Activated CD4-positive, alpha-beta memory T cell treated with anti-CD3 and anti-CD28 coated beads for 36 hours (primary cell): ENCODE results near the gene MPHOSPH9. TPM values are rescaled to one million over a fixed set of nuclear protein-coding genes. Genes with fewer than 3 reads are reported as not detected.

ENCODE experiments used
- CTCF ChIA-PET: fragments of 350-600 bp; sonication (Branson Sonifier 250); formaldehyde crosslinking; loops from one replicate; lab custom pipeline; 2021; ENCODE audit warnings: antibody characterized with exemption, inconsistent platforms; lab: Charles Lee
- POLR2A ChIA-PET: fragments of 350-600 bp; sonication (Branson Sonifier 250); formaldehyde crosslinking; loops from one replicate; lab custom pipeline; 2021; ENCODE audit warnings: antibody characterized with exemption; lab: Charles Lee
- DNase-seq: peaks from one replicate; pipeline ENCODE4 v3.0.0-alpha.2; 2020
- H3K27ac Mint-ChIP-seq: one replicate; pipeline ENCODE4 v1.8.0; 2021; ENCODE audit warnings: mixed read lengths
- H3K27me3 Mint-ChIP-seq: one replicate; pipeline ENCODE4 v1.8.0; 2021; ENCODE audit warnings: mixed read lengths
- H3K36me3 Mint-ChIP-seq: one replicate; pipeline ENCODE4 v1.8.0; 2021; ENCODE audit warnings: mixed read lengths
- H3K4me1 Mint-ChIP-seq: one replicate; pipeline ENCODE4 v1.8.0; 2021; ENCODE audit warnings: low read depth, mixed read lengths
- H3K4me3 Mint-ChIP-seq: one replicate; pipeline ENCODE4 v1.8.0; 2021; ENCODE audit warnings: mild to moderate bottlenecking, mixed read lengths
- H3K9me3 Mint-ChIP-seq: one replicate; pipeline ENCODE4 v1.8.0; 2021; ENCODE audit warnings: mixed read lengths
- intact Hi-C: fragments of 100-400 bp; cut with micrococcal nuclease; formaldehyde crosslinking; loops from one replicate; pipeline ENCODE4 v1.15.1; 2023
- total RNA-seq, 2 experiments: library from RNA; stranded (reverse); gene quantifications; one replicate each; pipeline ENCODE4 v1.2.3, GENCODE V29; 2021

The MPHOSPH9 gene
- total RNA-seq, 2 experiments from 2014 or later, result 88.8 to 97.6 TPM

GRCh38 chr12:123267991-123268843 lies 35.3 kb upstream of the MPHOSPH9 start:
- intact Hi-C loops, result no loop called here
- Mint-ChIP-seq H3K27ac (no peak overlapping the region), H3K9me3 (no peaks in the 10 kb centered on the region), H3K4me1 (peaks cover 19% of the 10 kb centered on the region), H3K4me3 (no peak overlapping the region), H3K27me3 (no peaks in the 10 kb centered on the region), H3K36me3 (peaks cover 2% of the 10 kb centered on the region)
- ChIA-PET POLR2A (interaction anchor here (3.4 kb wide), 1 partner anchor 35 kb away, joined by 12 read pairs; the partner anchor contains the start of genes MPHOSPH9 and MTRFR), CTCF (interaction anchor here (1.9 kb wide), 1 partner anchor 97 kb away, joined by 9 read pairs; the partner anchor contains the start of gene SBNO1)
- no peak for DNase-seq

- Mint-ChIP-seq H3K9me3 (no peaks in the 10 kb centered on the region), H3K27ac (no peak overlapping the region), H3K4me3 (no peak overlapping the region), H3K36me3 (peaks cover 2% of the 10 kb centered on the region), H3K27me3 (no peaks in the 10 kb centered on the region), H3K4me1 (peaks cover 19% of the 10 kb centered on the region)
- no peak for DNase-seq
- intact Hi-C loops, result no loop called here
- CTCF ChIA-PET, result interaction anchor here (0.8 to 1.1 kb wide), 2 partner anchors 29 to 74 kb away, joined by 3 read pairs; no protein-coding TSS in a partner anchor
- POLR2A ChIA-PET, result interaction anchor here (3.4 kb wide), 1 partner anchor 34 kb away, joined by 12 read pairs; the partner anchor contains the start of genes MPHOSPH9 and MTRFR
Observed at GRCh38 chr12:123267335-123267920, 34.5 kb upstream of the MPHOSPH9 start.

- no peaks in the 10 kb centered on the region for H3K27me3 Mint-ChIP-seq
- peaks cover 2% of the 10 kb centered on the region for H3K36me3 Mint-ChIP-seq
- CTCF ChIA-PET, result interaction anchor here (0.8 to 1.1 kb wide), 2 partner anchors 29 to 75 kb away, joined by 3 read pairs; no protein-coding TSS in a partner anchor
- no peak overlapping the region for H3K4me3 Mint-ChIP-seq
- peaks cover 16% of the 10 kb centered on the region for H3K4me1 Mint-ChIP-seq
- intact Hi-C loops, result no loop called here
- no peak overlapping the region for H3K27ac Mint-ChIP-seq
- no peak for DNase-seq
- H3K9me3 Mint-ChIP-seq, result no peaks in the 10 kb centered on the region
- POLR2A ChIA-PET, result no interaction called here
Observed at GRCh38 chr12:123266679-123267277, 33.8 kb upstream of the MPHOSPH9 start.

- DNase-seq, result no peak
Observed at GRCh38 chr12:123265851-123266678, 33.1 kb upstream of the MPHOSPH9 start.

GRCh38 chr12:123264642-123265041 lies 31.7 kb upstream of the MPHOSPH9 start:
- POLR2A ChIA-PET, result no interaction called here
- H3K27me3 Mint-ChIP-seq, result no peaks in the 10 kb centered on the region
- no peaks in the 10 kb centered on the region for H3K9me3 Mint-ChIP-seq
- H3K36me3 Mint-ChIP-seq, result peaks cover 5% of the 10 kb centered on the region
- no peak overlapping the region for H3K27ac Mint-ChIP-seq
- DNase-seq, result peak; percentile 29
- intact Hi-C loops, result no loop called here
- H3K4me3 Mint-ChIP-seq, result no peak overlapping the region
- CTCF ChIA-PET, result interaction anchor here (1.0 kb wide), 1 partner anchor 317 kb away, joined by 3 read pairs; no protein-coding TSS in a partner anchor
- H3K4me1 Mint-ChIP-seq, result peaks cover 7% of the 10 kb centered on the region

More at GRCh38 chr12:123265851-123266678, 33.1 kb upstream of the MPHOSPH9 start:
- ChIA-PET POLR2A (no interaction called here), CTCF (interaction anchor here (0.6 to 1.1 kb wide), 3 partner anchors 29 to 460 kb away, joined by 3 read pairs; no protein-coding TSS in a partner anchor)
- Mint-ChIP-seq H3K27ac (no peak overlapping the region), H3K4me3 (no peak overlapping the region), H3K4me1 (peaks cover 16% of the 10 kb centered on the region), H3K36me3 (peaks cover 2% of the 10 kb centered on the region), H3K9me3 (no peaks in the 10 kb centered on the region), H3K27me3 (no peaks in the 10 kb centered on the region)
- intact Hi-C loops, result no loop called here

- Mint-ChIP-seq H3K36me3 (peaks cover 5% of the 10 kb centered on the region), H3K27ac (no peak overlapping the region), H3K4me3 (no peak overlapping the region), H3K4me1 (peaks cover 6% of the 10 kb centered on the region), H3K9me3 (no peaks in the 10 kb centered on the region), H3K27me3 (no peaks in the 10 kb centered on the region)
- intact Hi-C loops, result no loop called here
- DNase-seq, result no peak
- ChIA-PET CTCF (no interaction called here), POLR2A (interaction anchor here (0.7 kb wide), 1 partner anchor 272 kb away, joined by 4 read pairs; no protein-coding TSS in a partner anchor)
Observed at GRCh38 chr12:123263196-123263817, 30.4 kb upstream of the MPHOSPH9 start.

- Mint-ChIP-seq H3K4me3 (no peak overlapping the region), H3K36me3 (peaks cover 7% of the 10 kb centered on the region), H3K27me3 (no peaks in the 10 kb centered on the region), H3K9me3 (no peaks in the 10 kb centered on the region), H3K27ac (no peak overlapping the region), H3K4me1 (peaks cover 6% of the 10 kb centered on the region)
- POLR2A ChIA-PET, result no interaction called here
- intact Hi-C loops, result no loop called here
- DNase-seq, result no peak
- CTCF ChIA-PET, result no interaction called here
Observed at GRCh38 chr12:123261196-123261595, 28.3 kb upstream of the MPHOSPH9 start.

- Mint-ChIP-seq H3K9me3 (no peaks in the 10 kb centered on the region), H3K4me1 (peaks cover 9% of the 10 kb centered on the region), H3K36me3 (peaks cover 11% of the 10 kb centered on the region), H3K27me3 (no peaks in the 10 kb centered on the region), H3K4me3 (no peak overlapping the region), H3K27ac (no peak overlapping the region)
- ChIA-PET POLR2A (no interaction called here), CTCF (no interaction called here)
- intact Hi-C loops, result no loop called here
- no peak for DNase-seq
Observed at GRCh38 chr12:123260081-123260480, 27.1 kb upstream of the MPHOSPH9 start.

GRCh38 chr12:123258593-123258992 lies 25.7 kb upstream of the MPHOSPH9 start:
- POLR2A ChIA-PET, result interaction anchor here (1.0 kb wide), 1 partner anchor 15 kb away, joined by 3 read pairs; no protein-coding TSS in a partner anchor
- CTCF ChIA-PET, result interaction anchor here (0.5 to 1.0 kb wide), 2 partner anchors 20 to 188 kb away, joined by 3 read pairs; no protein-coding TSS in a partner anchor
- Mint-ChIP-seq H3K27ac (peak overlapping the region; percentile 5), H3K9me3 (no peaks in the 10 kb centered on the region), H3K27me3 (no peaks in the 10 kb centered on the region), H3K4me3 (no peak overlapping the region), H3K4me1 (peaks cover 20% of the 10 kb centered on the region), H3K36me3 (peaks cover 22% of the 10 kb centered on the region)
- DNase-seq, result no peak
- intact Hi-C loops, result no loop called here

- POLR2A ChIA-PET, result no interaction called here
- H3K9me3 Mint-ChIP-seq, result no peaks in the 10 kb centered on the region
- no peaks in the 10 kb centered on the region for H3K27me3 Mint-ChIP-seq
- H3K36me3 Mint-ChIP-seq, result peaks cover 26% of the 10 kb centered on the region
- H3K4me1 Mint-ChIP-seq, result peaks cover 38% of the 10 kb centered on the region
- H3K4me3 Mint-ChIP-seq, result no peak overlapping the region
- intact Hi-C loops, result no loop called here
- no peak for DNase-seq
- CTCF ChIA-PET, result interaction anchor here (1.0 kb wide), 1 partner anchor 17 kb away, joined by 3 read pairs; no protein-coding TSS in a partner anchor
- H3K27ac Mint-ChIP-seq, result peak overlapping the region; percentile 67
Observed at GRCh38 chr12:123254853-123255446, 22.0 kb upstream of the MPHOSPH9 start.
